ENCODE results near the gene PRR12.

DNA sequence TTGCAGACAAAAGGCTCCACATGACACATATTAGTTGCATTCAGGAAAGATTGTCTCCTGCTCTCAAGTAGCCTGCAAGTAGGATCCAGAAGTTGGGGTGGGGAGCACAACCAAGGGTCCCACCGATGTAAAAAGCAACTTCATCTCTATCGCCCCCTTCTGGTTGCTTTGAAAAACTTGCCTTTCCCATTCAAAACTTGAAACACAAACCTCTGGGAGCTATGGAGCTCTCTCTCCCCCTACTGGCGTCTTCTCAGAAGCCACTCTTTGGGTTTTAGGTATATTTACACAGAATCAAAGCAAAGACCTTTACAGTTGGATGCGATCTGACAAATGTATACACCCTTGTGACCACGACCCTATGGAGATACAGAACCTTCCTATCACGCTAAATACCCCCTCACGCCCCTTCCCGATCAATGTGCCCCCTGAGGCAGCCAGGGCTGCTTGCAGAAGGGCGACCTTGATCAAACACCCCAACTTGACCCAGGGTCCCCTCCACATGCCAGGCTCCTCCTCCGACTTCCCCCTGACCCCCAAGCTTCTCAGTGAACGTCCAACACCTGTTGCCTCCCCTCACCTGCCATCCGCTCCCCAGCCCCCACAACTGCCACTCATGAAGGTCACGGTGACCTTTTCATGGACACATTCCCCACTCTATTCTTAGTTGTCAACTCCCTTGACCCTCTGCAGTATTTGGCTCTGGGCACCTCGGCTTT lies 20.7 kb upstream of the PRR12 start:
- TF ChIP-seq POLR2A (IDR thresholded peaks at IDR 0.05), result no peak
- TF ChIP-seq, protein P1, sequence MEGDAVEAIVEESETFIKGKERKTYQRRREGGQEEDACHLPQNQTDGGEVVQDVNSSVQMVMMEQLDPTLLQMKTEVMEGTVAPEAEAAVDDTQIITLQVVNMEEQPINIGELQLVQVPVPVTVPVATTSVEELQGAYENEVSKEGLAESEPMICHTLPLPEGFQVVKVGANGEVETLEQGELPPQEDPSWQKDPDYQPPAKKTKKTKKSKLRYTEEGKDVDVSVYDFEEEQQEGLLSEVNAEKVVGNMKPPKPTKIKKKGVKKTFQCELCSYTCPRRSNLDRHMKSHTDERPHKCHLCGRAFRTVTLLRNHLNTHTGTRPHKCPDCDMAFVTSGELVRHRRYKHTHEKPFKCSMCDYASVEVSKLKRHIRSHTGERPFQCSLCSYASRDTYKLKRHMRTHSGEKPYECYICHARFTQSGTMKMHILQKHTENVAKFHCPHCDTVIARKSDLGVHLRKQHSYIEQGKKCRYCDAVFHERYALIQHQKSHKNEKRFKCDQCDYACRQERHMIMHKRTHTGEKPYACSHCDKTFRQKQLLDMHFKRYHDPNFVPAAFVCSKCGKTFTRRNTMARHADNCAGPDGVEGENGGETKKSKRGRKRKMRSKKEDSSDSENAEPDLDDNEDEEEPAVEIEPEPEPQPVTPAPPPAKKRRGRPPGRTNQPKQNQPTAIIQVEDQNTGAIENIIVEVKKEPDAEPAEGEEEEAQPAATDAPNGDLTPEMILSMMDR (IDR thresholded peaks at IDR 0.05), result peak; percentile 90 to 94 (median 93)
- TF ChIP-seq EP300 (IDR thresholded peaks at IDR 0.05), result no peak
